Smooth muscle cell (in vitro differentiated cells): ENCODE results near the gene RAPGEF6. TPM values are rescaled to one million over a fixed set of nuclear protein-coding genes. Genes with fewer than 3 reads are reported as not detected.

Experiments used
- DNase-seq: peaks from one replicate; lab custom pipeline; 2025; ENCODE audit not compliant: unreplicated experiment; lab: John Stamatoyannopoulos, UW
- H2AFZ ChIP-seq: fragments of 200-600 bp; sonication (generic); 2 replicates; pipeline ENCODE4 v1.6.0; 2016; ENCODE audit warnings: antibody characterized with exemption, low read depth, mild to moderate bottlenecking
- H3F3A ChIP-seq: fragments of 200-600 bp; sonication (generic); 2 replicates; pipeline ENCODE4 v1.6.0; 2017; ENCODE audit warnings: antibody characterized with exemption, low read depth
- H3K27ac ChIP-seq: fragments of 200-600 bp; sonication (generic); 2 replicates; pipeline ENCODE4 v1.5.1; 2016; ENCODE audit warnings: low read depth, mild to moderate bottlenecking
- H3K27me3 ChIP-seq: fragments of 200-600 bp; sonication (generic); 2 replicates; pipeline ENCODE4 v1.6.1; 2016; ENCODE audit warnings: low read depth, mild to moderate bottlenecking
- H3K36me3 ChIP-seq: fragments of 200-600 bp; sonication (generic); 2 replicates; pipeline ENCODE4 v1.5.1; 2016; ENCODE audit warnings: low read depth
- H3K4me1 ChIP-seq: fragments of 200-600 bp; sonication (generic); 2 replicates; pipeline ENCODE4 v1.5.1; 2016; ENCODE audit warnings: low read depth
- H3K4me2 ChIP-seq: fragments of 200-600 bp; sonication (generic); 2 replicates; pipeline ENCODE4 v1.6.0; 2016; ENCODE audit warnings: mild to moderate bottlenecking
- H3K4me3 ChIP-seq: fragments of 200-600 bp; sonication (generic); 2 replicates; pipeline ENCODE4 v1.5.1; 2016; ENCODE audit warnings: mild to moderate bottlenecking
- H3K79me2 ChIP-seq: fragments of 200-600 bp; sonication (generic); 2 replicates; pipeline ENCODE4 v1.6.0; 2016; ENCODE audit warnings: low read depth, mild to moderate bottlenecking
- H3K9ac ChIP-seq: fragments of 200-600 bp; sonication (generic); 2 replicates; pipeline ENCODE4 v1.6.0; 2016; ENCODE audit warnings: low read depth
- H3K9me3 ChIP-seq: fragments of 200-600 bp; sonication (generic); replicated peaks from 2 replicates; pipeline ENCODE4 v1.5.1; 2016; ENCODE audit warnings: low read depth
- H4K20me1 ChIP-seq: fragments of 200-600 bp; sonication (generic); 2 replicates; pipeline ENCODE4 v1.6.0; 2016; ENCODE audit warnings: low read depth
- CTCF ChIP-seq: fragments of 200-600 bp; sonication (generic); IDR thresholded peaks from 2 replicates; pipeline ENCODE4 v1.5.1; 2017; ENCODE audit warnings: borderline replicate concordance, mild to moderate bottlenecking, antibody characterized with exemption; ENCODE audit not compliant: insufficient read depth, poor library complexity, severe bottlenecking
- WGBS: methylation state at CpG from one replicate; pipeline ENCODE4 v1.1.7; 2016; ENCODE audit warnings: low lambda C conversion rate; 5-methylcytosine and 5-hydroxymethylcytosine counted together
- polyA plus RNA-seq: library from polyadenylated mRNA; unstranded; fragments of >200 nt; fragmentation: Nextera tagmentation; extraction: Ambion mirVana; gene quantifications from 2 replicates; pipeline ENCODE4 v1.2.1, GENCODE V29; 2016
- total RNA-seq: library from RNA; depleted of rRNA; stranded (reverse); fragments of >200 nt; gene quantifications from 2 replicates; pipeline ENCODE4 v1.2.3, GENCODE V29; 2014

Gene RAPGEF6
- total and polyA plus RNA-seq, 2 experiments from 2014 or later = 1.9 to 13.3 TPM

- no peak overlapping the region for H3K9ac ChIP-seq
- no peaks in the 10 kb centered on the region for H3F3A ChIP-seq
- H3K4me2 ChIP-seq = no peak overlapping the region
- H3K27ac ChIP-seq = no peak overlapping the region
- no peaks in the 10 kb centered on the region for H3K4me1 ChIP-seq
- no peak for DNase-seq
- H3K36me3 ChIP-seq = no peaks in the 10 kb centered on the region
- no peaks in the 10 kb centered on the region for H3K27me3 ChIP-seq
- WGBS = 98% methylated on average over 5 of the region's 5 CpGs
- H3K79me2 ChIP-seq = no peaks in the 10 kb centered on the region
- no peaks in the 10 kb centered on the region for H3K9me3 ChIP-seq
- H3K4me3 ChIP-seq = no peak overlapping the region
- H4K20me1 ChIP-seq = no peaks in the 10 kb centered on the region
- H2AFZ ChIP-seq = no peak overlapping the region
- TF ChIP-seq CTCF = no peak
Measured at GRCh38 chr5:131461742-131462141, 173.3 kb downstream of the RAPGEF6 start.

- TF ChIP-seq CTCF = no peak
- no peak overlapping the region for H2AFZ ChIP-seq
- no peak overlapping the region for H3K27ac ChIP-seq
- no peaks in the 10 kb centered on the region for H3K79me2 ChIP-seq
- H3K9ac ChIP-seq = no peak overlapping the region
- no peaks in the 10 kb centered on the region for H4K20me1 ChIP-seq
- H3K9me3 ChIP-seq = no peaks in the 10 kb centered on the region
- 95% methylated on average over 3 of the region's 3 CpGs for WGBS
- no peaks in the 10 kb centered on the region for H3K36me3 ChIP-seq
- no peak overlapping the region for H3K4me2 ChIP-seq
- no peaks in the 10 kb centered on the region for H3K4me1 ChIP-seq
- H3K27me3 ChIP-seq = no peaks in the 10 kb centered on the region
- no peak for DNase-seq
- no peaks in the 10 kb centered on the region for H3F3A ChIP-seq
- H3K4me3 ChIP-seq = no peak overlapping the region
Measured at GRCh38 chr5:131460867-131461572, 174.0 kb downstream of the RAPGEF6 start.

- 94% methylated on average over 1 of the region's 1 CpG for WGBS
- H3K27ac ChIP-seq = no peak overlapping the region
- no peaks in the 10 kb centered on the region for H4K20me1 ChIP-seq
- no peaks in the 10 kb centered on the region for H3K27me3 ChIP-seq
- H3K9me3 ChIP-seq = no peaks in the 10 kb centered on the region
- H2AFZ ChIP-seq = no peak overlapping the region
- H3K9ac ChIP-seq = no peak overlapping the region
- no peak for DNase-seq
- H3K36me3 ChIP-seq = no peaks in the 10 kb centered on the region
- H3K4me1 ChIP-seq = no peaks in the 10 kb centered on the region
- H3F3A ChIP-seq = no peaks in the 10 kb centered on the region
- no peaks in the 10 kb centered on the region for H3K79me2 ChIP-seq
- no peak overlapping the region for H3K4me2 ChIP-seq
- no peak overlapping the region for H3K4me3 ChIP-seq
- no peak for TF ChIP-seq CTCF
Measured at GRCh38 chr5:131460133-131460532, 174.9 kb downstream of the RAPGEF6 start.

GRCh38 chr5:131459216-131459615, 175.8 kb downstream of the RAPGEF6 start:
- H3K9ac ChIP-seq = no peak overlapping the region
- no peaks in the 10 kb centered on the region for H3K4me1 ChIP-seq
- H3K27me3 ChIP-seq = no peaks in the 10 kb centered on the region
- H3F3A ChIP-seq = no peaks in the 10 kb centered on the region
- no peak for DNase-seq
- H3K9me3 ChIP-seq = no peaks in the 10 kb centered on the region
- TF ChIP-seq CTCF = no peak
- no peak overlapping the region for H2AFZ ChIP-seq
- H3K27ac ChIP-seq = no peak overlapping the region
- H3K36me3 ChIP-seq = no peaks in the 10 kb centered on the region
- H3K79me2 ChIP-seq = no peaks in the 10 kb centered on the region
- H4K20me1 ChIP-seq = no peaks in the 10 kb centered on the region
- no peak overlapping the region for H3K4me3 ChIP-seq
- H3K4me2 ChIP-seq = no peak overlapping the region
